ENCODE results near the gene KRT26. TPM values are rescaled to one million over a fixed set of nuclear protein-coding genes. Genes with fewer than 3 reads are reported as not detected.
A peak's percentile ranks its signal among the peaks of the same experiment; 100 is the strongest.

KRT26 gene
- total RNA-seq, 1 experiment from 2014 or later, result not detected

GRCh38 chr17:40794466-40794865, 22.5 kb upstream of the KRT26 start:
- no peak overlapping the region for H3K27ac Mint-ChIP-seq (ENCODE audit: unreplicated experiment)
- BruUV-seq (replicated peaks), result no TSS peak
- H3K27me3 Mint-ChIP-seq (ENCODE audit: unreplicated experiment), result peaks cover 40% of the 10 kb centered on the region
- DNase-seq, result no peak
- no peaks in the 10 kb centered on the region for H3K4me1 Mint-ChIP-seq (ENCODE audit: low read depth, unreplicated experiment)
- CTCF ChIA-PET, result interaction anchor here (0.5 to 6.3 kb wide), 6 partner anchors 24 to 177 kb away, joined by 3 to 42 read pairs (median 4); no protein-coding TSS in a partner anchor
- no peaks in the 10 kb centered on the region for H3K9me3 Mint-ChIP-seq (ENCODE audit: low read depth, unreplicated experiment)
- TF ChIP-seq CTCF (IDR thresholded peaks at IDR 0.05; ENCODE audit: unreplicated experiment), result no peak
- no peak overlapping the region for H3K4me3 Mint-ChIP-seq (ENCODE audit: low read depth, unreplicated experiment)
- intact Hi-C loops (cut with micrococcal nuclease; ENCODE audit: unreplicated experiment), result no loop called here
- no peaks in the 10 kb centered on the region for H3K36me3 Mint-ChIP-seq (ENCODE audit: insufficient read depth, unreplicated experiment)

- CTCF ChIA-PET, result interaction anchor here (1.2 to 6.3 kb wide), 4 partner anchors 62 to 179 kb away, joined by 3 to 76 read pairs (median 24); no protein-coding TSS in a partner anchor
- no peaks in the 10 kb centered on the region for H3K9me3 Mint-ChIP-seq (ENCODE audit: low read depth, unreplicated experiment)
- H3K36me3 Mint-ChIP-seq (ENCODE audit: insufficient read depth, unreplicated experiment), result no peaks in the 10 kb centered on the region
- no TSS peak for BruUV-seq (replicated peaks)
- no peaks in the 10 kb centered on the region for H3K4me1 Mint-ChIP-seq (ENCODE audit: low read depth, unreplicated experiment)
- no peak for TF ChIP-seq CTCF (IDR thresholded peaks at IDR 0.05; ENCODE audit: unreplicated experiment)
- peaks cover 40% of the 10 kb centered on the region for H3K27me3 Mint-ChIP-seq (ENCODE audit: unreplicated experiment)
- no peak overlapping the region for H3K4me3 Mint-ChIP-seq (ENCODE audit: low read depth, unreplicated experiment)
- DNase-seq, result no peak
- no peak overlapping the region for H3K27ac Mint-ChIP-seq (ENCODE audit: unreplicated experiment)
- intact Hi-C loops (cut with micrococcal nuclease; ENCODE audit: unreplicated experiment), result no loop called here
These were observed 21.8 kb upstream of the KRT26 start for GRCh38 chr17:40793832-40794231.

- Mint-ChIP-seq H3K27me3 (ENCODE audit: unreplicated experiment) (peaks cover 40% of the 10 kb centered on the region), H3K4me3 (ENCODE audit: low read depth, unreplicated experiment) (no peak overlapping the region), H3K4me1 (ENCODE audit: low read depth, unreplicated experiment) (no peaks in the 10 kb centered on the region), H3K27ac (ENCODE audit: unreplicated experiment) (no peak overlapping the region), H3K36me3 (ENCODE audit: insufficient read depth, unreplicated experiment) (no peaks in the 10 kb centered on the region), H3K9me3 (ENCODE audit: low read depth, unreplicated experiment) (no peaks in the 10 kb centered on the region)
- peak; percentile 59 for DNase-seq
- intact Hi-C loops (cut with micrococcal nuclease; ENCODE audit: unreplicated experiment), result loop anchor here (1.0 to 2.0 kb wide), 4 partner anchors 65 to 899 kb away; no protein-coding TSS in a partner anchor
- no TSS peak for BruUV-seq (replicated peaks)
- CTCF ChIA-PET, result interaction anchor here (0.6 to 6.3 kb wide), 19 partner anchors 10 to 897 kb away, joined by 3 to 76 read pairs (median 3); partner anchors contain the start of gene KRT27
- peak; percentile 100 for TF ChIP-seq CTCF (IDR thresholded peaks at IDR 0.05; ENCODE audit: unreplicated experiment)
These were observed 19.9 kb upstream of the KRT26 start for GRCh38 chr17:40791787-40792436.

GRCh38 chr17:40791111-40791510, 19.1 kb upstream of the KRT26 start:
- no peak overlapping the region for H3K27ac Mint-ChIP-seq (ENCODE audit: unreplicated experiment)
- no peak overlapping the region for H3K4me3 Mint-ChIP-seq (ENCODE audit: low read depth, unreplicated experiment)
- H3K9me3 Mint-ChIP-seq (ENCODE audit: low read depth, unreplicated experiment), result no peaks in the 10 kb centered on the region
- no peaks in the 10 kb centered on the region for H3K4me1 Mint-ChIP-seq (ENCODE audit: low read depth, unreplicated experiment)
- intact Hi-C loops (cut with micrococcal nuclease; ENCODE audit: unreplicated experiment), result loop anchor here (1.0 to 2.0 kb wide), 4 partner anchors 66 to 898 kb away; no protein-coding TSS in a partner anchor
- CTCF ChIA-PET, result interaction anchor here (0.6 to 6.3 kb wide), 20 partner anchors 9 to 898 kb away, joined by 3 to 76 read pairs (median 4); partner anchors contain the start of gene KRT27
- peaks cover 33% of the 10 kb centered on the region for H3K27me3 Mint-ChIP-seq (ENCODE audit: unreplicated experiment)
- BruUV-seq (replicated peaks), result no TSS peak
- DNase-seq, result no peak
- no peaks in the 10 kb centered on the region for H3K36me3 Mint-ChIP-seq (ENCODE audit: insufficient read depth, unreplicated experiment)
- no peak for TF ChIP-seq CTCF (IDR thresholded peaks at IDR 0.05; ENCODE audit: unreplicated experiment)

Data from Calu3 (cell line).